ENCODE results near the gene TFIP11. TPM values are rescaled to one million over a fixed set of nuclear protein-coding genes. Genes with fewer than 3 reads are reported as not detected.

TFIP11 gene
- total RNA-seq, 1 experiment from 2014 or later = 26.9 TPM

DNA sequence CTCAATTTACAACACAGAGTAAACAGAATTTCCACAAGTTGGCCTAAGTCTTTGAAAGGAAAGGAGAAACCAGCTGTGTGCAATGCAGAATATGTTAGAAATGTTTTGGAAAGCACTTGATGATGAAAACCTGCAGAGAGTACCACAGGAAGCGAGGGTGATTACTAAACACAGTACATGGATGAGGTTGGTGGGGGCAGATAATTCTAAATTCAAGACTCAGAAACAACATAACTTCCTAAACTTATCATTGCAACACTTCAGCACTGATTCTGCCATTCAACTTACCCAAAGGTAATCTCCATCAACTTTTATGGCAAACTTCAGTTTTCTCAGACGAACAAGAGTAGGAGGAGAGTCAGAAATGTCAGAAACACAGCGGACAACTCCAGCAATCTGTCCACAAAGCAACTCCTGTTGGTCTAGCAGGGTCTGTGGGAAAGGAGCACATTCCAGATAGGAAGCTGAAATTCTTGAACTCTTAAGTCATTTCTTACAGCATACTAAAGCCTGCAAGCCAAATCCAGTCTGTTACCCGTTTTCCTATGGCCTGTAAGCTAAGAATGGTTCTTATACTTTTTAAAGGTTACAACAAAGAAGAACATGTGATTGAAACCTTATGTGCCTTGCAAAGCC is 35.5 kb downstream of the TFIP11 start (continued):
- TF ChIP-seq NR3C1 (CRISPR knock-in tag; conservative IDR thresholded peaks at IDR 0.05; ENCODE audit: low read depth) (no peak), SP1 (CRISPR knock-in tag; conservative IDR thresholded peaks at IDR 0.05) (no peak)
- TF ChIP-seq, protein P1, sequence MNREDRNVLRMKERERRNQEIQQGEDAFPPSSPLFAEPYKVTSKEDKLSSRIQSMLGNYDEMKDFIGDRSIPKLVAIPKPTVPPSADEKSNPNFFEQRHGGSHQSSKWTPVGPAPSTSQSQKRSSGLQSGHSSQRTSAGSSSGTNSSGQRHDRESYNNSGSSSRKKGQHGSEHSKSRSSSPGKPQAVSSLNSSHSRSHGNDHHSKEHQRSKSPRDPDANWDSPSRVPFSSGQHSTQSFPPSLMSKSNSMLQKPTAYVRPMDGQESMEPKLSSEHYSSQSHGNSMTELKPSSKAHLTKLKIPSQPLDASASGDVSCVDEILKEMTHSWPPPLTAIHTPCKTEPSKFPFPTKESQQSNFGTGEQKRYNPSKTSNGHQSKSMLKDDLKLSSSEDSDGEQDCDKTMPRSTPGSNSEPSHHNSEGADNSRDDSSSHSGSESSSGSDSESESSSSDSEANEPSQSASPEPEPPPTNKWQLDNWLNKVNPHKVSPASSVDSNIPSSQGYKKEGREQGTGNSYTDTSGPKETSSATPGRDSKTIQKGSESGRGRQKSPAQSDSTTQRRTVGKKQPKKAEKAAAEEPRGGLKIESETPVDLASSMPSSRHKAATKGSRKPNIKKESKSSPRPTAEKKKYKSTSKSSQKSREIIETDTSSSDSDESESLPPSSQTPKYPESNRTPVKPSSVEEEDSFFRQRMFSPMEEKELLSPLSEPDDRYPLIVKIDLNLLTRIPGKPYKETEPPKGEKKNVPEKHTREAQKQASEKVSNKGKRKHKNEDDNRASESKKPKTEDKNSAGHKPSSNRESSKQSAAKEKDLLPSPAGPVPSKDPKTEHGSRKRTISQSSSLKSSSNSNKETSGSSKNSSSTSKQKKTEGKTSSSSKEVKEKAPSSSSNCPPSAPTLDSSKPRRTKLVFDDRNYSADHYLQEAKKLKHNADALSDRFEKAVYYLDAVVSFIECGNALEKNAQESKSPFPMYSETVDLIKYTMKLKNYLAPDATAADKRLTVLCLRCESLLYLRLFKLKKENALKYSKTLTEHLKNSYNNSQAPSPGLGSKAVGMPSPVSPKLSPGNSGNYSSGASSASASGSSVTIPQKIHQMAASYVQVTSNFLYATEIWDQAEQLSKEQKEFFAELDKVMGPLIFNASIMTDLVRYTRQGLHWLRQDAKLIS (CRISPR knock-in tag; IDR thresholded peaks at IDR 0.05; ENCODE audit: borderline replicate concordance) = no peak

DNA sequence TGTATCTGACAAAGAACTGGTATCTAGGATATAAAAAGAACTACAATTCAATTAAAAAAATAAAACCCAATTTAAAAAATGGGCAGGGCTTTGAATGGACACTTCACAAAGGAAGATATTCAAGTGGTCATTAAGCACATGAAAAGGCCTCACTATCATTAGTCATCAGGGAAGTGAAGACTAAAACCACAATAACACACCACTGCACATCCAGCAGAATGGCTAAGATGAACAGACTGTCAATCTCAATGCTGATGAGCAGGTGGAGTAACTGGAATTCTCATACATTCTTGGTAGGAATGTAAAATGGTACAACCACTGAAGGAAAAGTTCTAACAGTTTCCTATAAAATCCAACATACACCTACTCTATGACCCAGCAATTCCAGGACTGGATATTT is 37.6 kb downstream of the TFIP11 start:
- H3K9me3 Mint-ChIP-seq = no peaks in the 10 kb centered on the region
- POLR2A ChIA-PET = no interaction called here
- H3K4me1 Mint-ChIP-seq = peaks cover 5% of the 10 kb centered on the region
- H3K4me3 Mint-ChIP-seq = no peak overlapping the region
- TF ChIP-seq ZNF219 (CRISPR knock-in tag; IDR thresholded peaks at IDR 0.05; ENCODE audit: borderline replicate concordance) (no peak), SMAD4 (CRISPR knock-in tag; IDR thresholded peaks at IDR 0.05) (no peak), ETV6 (CRISPR knock-in tag; IDR thresholded peaks at IDR 0.05) (no peak), ZNF263 (CRISPR knock-in tag; IDR thresholded peaks at IDR 0.05; ENCODE audit: low read depth) (no peak), MXD4 (CRISPR knock-in tag; IDR thresholded peaks at IDR 0.05; ENCODE audit: borderline replicate concordance) (no peak), CREM (CRISPR knock-in tag; IDR thresholded peaks at IDR 0.05) (no peak), GTF2I (CRISPR knock-in tag; conservative IDR thresholded peaks at IDR 0.05) (no peak)
- TF ChIP-seq, protein P2, sequence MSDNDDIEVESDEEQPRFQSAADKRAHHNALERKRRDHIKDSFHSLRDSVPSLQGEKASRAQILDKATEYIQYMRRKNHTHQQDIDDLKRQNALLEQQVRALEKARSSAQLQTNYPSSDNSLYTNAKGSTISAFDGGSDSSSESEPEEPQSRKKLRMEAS (CRISPR knock-in tag; IDR thresholded peaks at IDR 0.05) = no peak
- ATAC-seq (no peak), DNase-seq (ENCODE audit: low spot score) (no peak)
- H3K36me3 Mint-ChIP-seq = peaks cover 74% of the 10 kb centered on the region
- CTCF ChIA-PET = no interaction called here
- no peak overlapping the region for H3K27ac Mint-ChIP-seq
- H3K27me3 Mint-ChIP-seq (ENCODE audit: low read depth) = no peaks in the 10 kb centered on the region

DNA sequence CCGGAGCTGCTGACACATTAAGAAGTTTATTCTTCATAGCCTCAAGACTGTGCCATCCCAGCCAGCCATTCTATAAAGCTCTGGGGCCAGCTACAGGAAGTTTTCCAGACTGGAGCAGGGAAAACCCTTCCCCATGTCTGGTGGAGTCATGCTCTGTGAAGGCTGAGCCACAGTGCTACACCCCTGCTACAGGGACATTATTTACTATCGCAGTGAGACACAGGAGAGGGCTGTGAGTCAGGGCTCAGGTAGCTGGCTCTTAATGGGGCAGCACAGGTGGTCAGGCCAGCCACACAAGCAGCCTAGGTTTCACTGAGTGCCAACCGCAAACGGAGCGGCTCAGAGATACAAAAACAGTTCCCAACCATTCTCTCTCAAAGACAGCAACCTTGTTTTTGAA is 40.8 kb downstream of the TFIP11 start:
- CTCF ChIA-PET = interaction anchor here (0.7 kb wide), 1 partner anchor 10 kb away, joined by 3 read pairs; no protein-coding TSS in a partner anchor
- no peaks in the 10 kb centered on the region for H3K27me3 Mint-ChIP-seq (ENCODE audit: low read depth)
- POLR2A ChIA-PET = no interaction called here
- H3K4me3 Mint-ChIP-seq = no peak overlapping the region
- no peak for DNase-seq (ENCODE audit: low spot score)
- TF ChIP-seq CREM (CRISPR knock-in tag; IDR thresholded peaks at IDR 0.05) (no peak), CBFB (CRISPR knock-in tag; IDR thresholded peaks at IDR 0.05; ENCODE audit: low read depth) (no peak), ZNF219 (CRISPR knock-in tag; IDR thresholded peaks at IDR 0.05; ENCODE audit: borderline replicate concordance) (no peak)
- H3K9me3 Mint-ChIP-seq = no peaks in the 10 kb centered on the region
- no peak overlapping the region for H3K27ac Mint-ChIP-seq
- H3K4me1 Mint-ChIP-seq = no peaks in the 10 kb centered on the region
- no peak for ATAC-seq
- H3K36me3 Mint-ChIP-seq = peaks cover 78% of the 10 kb centered on the region

DNA sequence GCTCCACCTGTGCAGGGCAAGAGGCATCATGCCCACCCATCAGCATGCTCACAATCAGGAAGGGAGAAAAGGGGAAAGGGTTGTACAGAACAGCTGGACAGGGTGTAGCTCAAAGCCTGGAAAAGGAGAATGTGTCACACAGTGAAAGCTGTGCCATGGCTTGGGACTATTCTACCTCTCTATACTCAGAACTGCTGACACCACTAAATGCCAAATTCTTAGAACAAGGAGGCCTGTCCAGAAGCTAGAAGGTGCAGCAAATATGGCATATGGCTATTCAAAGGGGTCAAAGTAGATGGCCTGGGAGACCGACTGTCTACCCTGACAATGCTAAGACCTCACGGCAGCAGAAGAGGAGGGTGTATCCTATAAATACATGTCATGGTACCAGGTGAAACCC is 41.5 kb downstream of the TFIP11 start:
- Mint-ChIP-seq H3K4me1 (no peaks in the 10 kb centered on the region), H3K27ac (no peak overlapping the region), H3K4me3 (no peak overlapping the region), H3K27me3 (ENCODE audit: low read depth) (no peaks in the 10 kb centered on the region), H3K36me3 (peaks cover 83% of the 10 kb centered on the region), H3K9me3 (no peaks in the 10 kb centered on the region)
- CTCF ChIA-PET = no interaction called here
- ATAC-seq (no peak), DNase-seq (ENCODE audit: low spot score) (no peak)
- POLR2A ChIA-PET = no interaction called here
- no peak for TF ChIP-seq NFATC4 (CRISPR knock-in tag; IDR thresholded peaks at IDR 0.05)
- no peak for TF ChIP-seq FOXP1 (CRISPR knock-in tag; IDR thresholded peaks at IDR 0.05; ENCODE audit: borderline replicate concordance)
- no peak for TF ChIP-seq JAZF1 (CRISPR knock-in tag; IDR thresholded peaks at IDR 0.05)
- TF ChIP-seq ZNF671 (CRISPR knock-in tag; IDR thresholded peaks at IDR 0.05) = no peak
- no peak for TF ChIP-seq RORB (CRISPR knock-in tag; IDR thresholded peaks at IDR 0.05)
- TF ChIP-seq, protein P1 (CRISPR knock-in tag; IDR thresholded peaks at IDR 0.05; ENCODE audit: borderline replicate concordance) = no peak
- no peak for TF ChIP-seq NR3C1 (CRISPR knock-in tag; conservative IDR thresholded peaks at IDR 0.05; ENCODE audit: low read depth)
- TF ChIP-seq HMGA2 (CRISPR knock-in tag; IDR thresholded peaks at IDR 0.05) = no peak
- TF ChIP-seq SMAD3 (CRISPR knock-in tag; IDR thresholded peaks at IDR 0.05; ENCODE audit: borderline replicate concordance) = no peak
- no peak for TF ChIP-seq OVOL2 (CRISPR knock-in tag; IDR thresholded peaks at IDR 0.05; ENCODE audit: borderline replicate concordance)
- TF ChIP-seq, protein P3, sequence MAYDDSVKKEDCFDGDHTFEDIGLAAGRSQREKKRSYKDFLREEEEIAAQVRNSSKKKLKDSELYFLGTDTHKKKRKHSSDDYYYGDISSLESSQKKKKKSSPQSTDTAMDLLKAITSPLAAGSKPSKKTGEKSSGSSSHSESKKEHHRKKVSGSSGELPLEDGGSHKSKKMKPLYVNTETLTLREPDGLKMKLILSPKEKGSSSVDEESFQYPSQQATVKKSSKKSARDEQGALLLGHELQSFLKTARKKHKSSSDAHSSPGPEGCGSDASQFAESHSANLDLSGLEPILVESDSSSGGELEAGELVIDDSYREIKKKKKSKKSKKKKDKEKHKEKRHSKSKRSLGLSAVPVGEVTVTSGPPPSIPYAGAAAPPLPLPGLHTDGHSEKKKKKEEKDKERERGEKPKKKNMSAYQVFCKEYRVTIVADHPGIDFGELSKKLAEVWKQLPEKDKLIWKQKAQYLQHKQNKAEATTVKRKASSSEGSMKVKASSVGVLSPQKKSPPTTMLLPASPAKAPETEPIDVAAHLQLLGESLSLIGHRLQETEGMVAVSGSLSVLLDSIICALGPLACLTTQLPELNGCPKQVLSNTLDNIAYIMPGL (CRISPR knock-in tag; IDR thresholded peaks at IDR 0.05) = no peak
- no peak for TF ChIP-seq TP53 (CRISPR knock-in tag; IDR thresholded peaks at IDR 0.05)
